Stimulated activated CD8-positive, alpha-beta memory T cell treated with anti-CD3 and anti-CD28 coated beads, Interleukin-12 subunit alpha, Interleukin-12 subunit beta, amount 100 ng/mL, for 1 hour (primary cell): ENCODE results near the gene MYZAP.

ENCODE experiments used
- DNase-seq: peaks from one replicate; pipeline ENCODE4 v3.0.0-alpha.2; 2020; ENCODE audit warnings: low read depth

MYZAP gene

GRCh38 chr15:57697588-57697987 lies 105.9 kb downstream of the MYZAP start:
- DNase-seq, result no peak

GRCh38 chr15:57698243-57698642 lies 106.5 kb downstream of the MYZAP start:
- DNase-seq, result no peak

GRCh38 chr15:57698991-57699390 lies 107.3 kb downstream of the MYZAP start:
- no peak for DNase-seq

- no peak for DNase-seq
Observed at GRCh38 chr15:57703387-57703786, 111.7 kb downstream of the MYZAP start.

GRCh38 chr15:57704441-57704840 lies 112.7 kb downstream of the MYZAP start:
- DNase-seq, result no peak

- DNase-seq, result no peak
Observed at GRCh38 chr15:57705746-57706404, 114.2 kb downstream of the MYZAP start.

- DNase-seq, result peak; percentile 81
Observed at GRCh38 chr15:57706405-57707209, 114.9 kb downstream of the MYZAP start, which contains the start of gene POLR2M. Gene POLR2M, plus strand, starts transcription at chr15:57706714. Its CDS starts 129 bp downstream, at chr15:57706843.

GRCh38 chr15:57708047-57708446 lies 116.3 kb downstream of the MYZAP start:
- DNase-seq, result no peak

- DNase-seq, result no peak
Observed at GRCh38 chr15:57718309-57718708, 126.6 kb downstream of the MYZAP start.

GRCh38 chr15:57720867-57721266 lies 129.2 kb downstream of the MYZAP start:
- DNase-seq, result no peak

- DNase-seq, result no peak
Observed at GRCh38 chr15:57726411-57726810, 134.7 kb downstream of the MYZAP start.

- no peak for DNase-seq
Observed at GRCh38 chr15:57727031-57727430, 135.3 kb downstream of the MYZAP start.

GRCh38 chr15:57728436-57728835 lies 136.7 kb downstream of the MYZAP start:
- DNase-seq, result no peak

- DNase-seq, result no peak
Observed at GRCh38 chr15:57730876-57731275, 139.2 kb downstream of the MYZAP start.

- DNase-seq, result no peak
Observed at GRCh38 chr15:57731530-57732103, 139.9 kb downstream of the MYZAP start.

GRCh38 chr15:57732526-57733331 lies 141.0 kb downstream of the MYZAP start:
- DNase-seq, result peak; percentile 13

GRCh38 chr15:57734860-57735259 lies 143.2 kb downstream of the MYZAP start:
- DNase-seq, result no peak
